ENCODE measurements around the gene PPARG.

The PPARG gene

DNA sequence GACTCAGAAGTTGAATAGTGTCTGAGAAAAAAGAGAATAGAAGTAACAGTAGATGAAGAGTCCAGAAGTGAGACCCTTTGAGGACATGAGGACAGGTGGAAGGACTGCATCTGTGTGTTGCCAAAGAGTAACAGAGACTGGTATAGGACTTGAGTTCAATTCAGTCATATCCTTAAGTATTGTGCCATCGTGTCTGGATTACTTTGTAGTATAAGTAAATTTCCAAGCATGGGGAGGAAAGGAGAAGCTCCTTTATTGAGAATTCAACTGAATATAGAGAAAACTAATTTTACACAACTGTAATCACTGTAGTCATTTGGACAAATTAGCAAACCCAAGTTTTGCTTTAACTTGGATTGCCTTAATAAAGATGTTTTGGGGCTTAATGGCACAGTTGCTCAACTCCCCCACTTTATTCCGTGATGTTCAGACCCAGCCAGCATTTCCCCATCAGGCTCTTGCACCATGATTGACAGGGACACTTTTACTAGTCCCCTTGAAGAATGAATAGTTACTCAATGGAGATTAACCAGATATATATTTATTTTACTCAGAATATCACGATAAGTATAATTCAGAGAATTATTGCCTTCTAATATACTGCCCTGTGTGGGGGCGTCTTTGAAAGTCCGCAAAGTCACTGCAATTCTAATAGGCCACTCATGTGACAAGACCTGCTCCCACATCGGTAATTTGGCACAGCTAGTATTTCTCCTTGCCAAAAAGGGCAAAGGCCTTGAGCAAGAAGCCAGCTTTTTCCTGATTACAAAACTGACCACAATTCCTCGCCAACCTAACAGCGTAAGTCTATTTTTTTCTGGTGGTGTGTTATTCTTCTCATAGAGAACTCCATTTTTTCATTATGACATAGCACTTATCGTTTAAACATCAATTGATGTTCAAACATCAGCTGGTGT, 61.3 kb downstream of the PPARG start:
- H3K4me1 ChIP-seq (ENCODE audit: control insufficient read depth in 5 of 5, insufficient read depth in 5 of 5, low read length in 5 of 5), result peaks cover 14 to 68% (median 61%) of the 10 kb centered on the region in 5 donors
- H3K9me3 ChIP-seq (ENCODE audit: control insufficient read depth in 5 of 5, low read length in 5 of 5), result no peaks in the 10 kb centered on the region
- peak overlapping the region; percentile 94 for H3K27ac ChIP-seq (ENCODE audit: low read depth, low read length)
- no peaks in the 10 kb centered on the region for H3K27me3 ChIP-seq (ENCODE audit: control insufficient read depth in 5 of 5, insufficient read depth in 4 of 5, low read length in 5 of 5)
- peak overlapping the region in 1 of 5 donors; percentile 81 for H3K4me3 ChIP-seq (ENCODE audit: low read depth in 1 of 5, low read length in 5 of 5)
- peaks cover 0 to 7% (median 5%) of the 10 kb centered on the region in 5 donors for H3K36me3 ChIP-seq (ENCODE audit: control insufficient read depth in 5 of 5, insufficient read depth in 5 of 5, low read length in 5 of 5)
- H3K9ac ChIP-seq (ENCODE audit: low read length in 5 of 5), result peak overlapping the region in 4 of 5 donors; percentile 14 to 75 (median 32)

DNA sequence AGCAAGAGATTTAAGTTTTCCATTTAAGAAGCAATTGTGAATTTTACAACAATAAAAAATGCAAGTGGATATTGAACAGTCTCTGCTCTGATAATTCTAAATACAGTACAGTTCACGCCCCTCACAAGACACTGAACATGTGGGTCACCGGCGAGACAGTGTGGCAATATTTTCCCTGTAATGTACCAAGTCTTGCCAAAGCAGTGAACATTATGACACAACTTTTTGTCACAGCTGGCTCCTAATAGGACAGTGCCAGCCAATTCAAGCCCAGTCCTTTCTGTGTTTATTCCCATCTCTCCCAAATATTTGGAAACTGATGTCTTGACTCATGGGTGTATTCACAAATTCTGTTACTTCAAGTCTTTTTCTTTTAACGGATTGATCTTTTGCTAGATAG, 62.3 kb downstream of the PPARG start:
- peaks cover 14 to 78% (median 68%) of the 10 kb centered on the region in 5 donors for H3K4me1 ChIP-seq (ENCODE audit: control insufficient read depth in 5 of 5, insufficient read depth in 5 of 5, low read length in 5 of 5)
- H3K27ac ChIP-seq (ENCODE audit: low read depth, low read length), result peak overlapping the region; percentile 94
- H3K27me3 ChIP-seq (ENCODE audit: control insufficient read depth in 5 of 5, insufficient read depth in 4 of 5, low read length in 5 of 5), result no peaks in the 10 kb centered on the region
- peak overlapping the region; percentile 32 to 91 (median 60) for H3K9ac ChIP-seq (ENCODE audit: low read length in 5 of 5)
- peak overlapping the region; percentile 57 to 81 (median 69) for H3K4me3 ChIP-seq (ENCODE audit: low read depth in 1 of 5, low read length in 5 of 5)
- H3K36me3 ChIP-seq (ENCODE audit: control insufficient read depth in 5 of 5, insufficient read depth in 5 of 5, low read length in 5 of 5), result peaks cover 0 to 3% (median 0%) of the 10 kb centered on the region in 5 donors
- no peaks in the 10 kb centered on the region for H3K9me3 ChIP-seq (ENCODE audit: control insufficient read depth in 5 of 5, low read length in 5 of 5)

DNA sequence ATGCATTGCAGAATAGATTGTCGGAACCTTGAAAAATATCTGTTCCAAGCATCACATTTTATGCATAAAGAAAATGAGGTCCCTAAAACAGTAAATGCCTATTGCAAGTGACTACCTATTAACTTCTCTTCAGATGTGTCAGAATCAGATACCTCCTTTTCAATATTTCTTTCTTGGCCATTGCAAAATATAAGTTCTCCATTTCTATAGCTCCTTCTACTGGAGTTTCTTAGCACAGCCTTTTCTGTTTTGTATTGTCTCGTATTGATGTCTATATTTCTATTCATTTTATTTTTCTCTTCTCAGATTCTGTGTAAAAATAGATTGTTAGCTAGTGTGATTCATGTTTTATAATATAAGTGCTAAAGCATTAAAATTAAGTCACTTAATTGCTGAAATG, 63.4 kb downstream of the PPARG start:
- Histone ChIP-seq H3K36me3 (ENCODE audit: control insufficient read depth in 5 of 5, insufficient read depth in 5 of 5, low read length in 5 of 5) (peaks cover 0 to 4% (median 3%) of the 10 kb centered on the region in 5 donors), H3K27me3 (ENCODE audit: control insufficient read depth in 5 of 5, insufficient read depth in 4 of 5, low read length in 5 of 5) (no peaks in the 10 kb centered on the region), H3K4me1 (ENCODE audit: control insufficient read depth in 5 of 5, insufficient read depth in 5 of 5, low read length in 5 of 5) (peaks cover 14 to 89% (median 78%) of the 10 kb centered on the region in 5 donors), H3K4me3 (ENCODE audit: low read depth in 1 of 5, low read length in 5 of 5) (peak overlapping the region; percentile 57 to 81 (median 69)), H3K9me3 (ENCODE audit: control insufficient read depth in 5 of 5, low read length in 5 of 5) (no peaks in the 10 kb centered on the region), H3K9ac (ENCODE audit: low read length in 5 of 5) (peak overlapping the region; percentile 32 to 91 (median 59)), H3K27ac (ENCODE audit: low read depth, low read length) (peak overlapping the region; percentile 94)

DNA sequence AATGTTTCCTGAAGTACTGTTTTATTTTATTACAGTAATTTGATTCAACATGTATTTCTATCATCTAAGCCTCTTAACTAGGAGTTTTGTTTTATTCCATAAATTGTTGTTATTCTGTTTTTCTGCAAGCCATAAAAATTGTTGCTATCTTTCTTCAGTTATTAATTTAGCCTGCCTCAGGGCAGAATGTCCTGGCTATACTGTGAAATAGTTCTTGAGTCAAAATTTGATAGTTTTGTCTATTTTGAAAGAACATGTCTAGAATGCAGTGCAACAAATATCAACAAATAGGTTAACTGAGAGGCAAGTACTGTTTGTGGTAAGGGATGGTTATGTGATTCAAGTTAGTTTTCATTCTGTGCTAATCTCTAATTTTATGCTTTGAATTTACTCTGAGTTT, 63.9 kb downstream of the PPARG start:
- Histone ChIP-seq H3K27ac (ENCODE audit: low read depth, low read length) (peak overlapping the region; percentile 94), H3K9me3 (ENCODE audit: control insufficient read depth in 5 of 5, low read length in 5 of 5) (no peaks in the 10 kb centered on the region), H3K36me3 (ENCODE audit: control insufficient read depth in 5 of 5, insufficient read depth in 5 of 5, low read length in 5 of 5) (peaks cover 0 to 4% (median 3%) of the 10 kb centered on the region in 5 donors), H3K27me3 (ENCODE audit: control insufficient read depth in 5 of 5, insufficient read depth in 4 of 5, low read length in 5 of 5) (no peaks in the 10 kb centered on the region), H3K9ac (ENCODE audit: low read length in 5 of 5) (peak overlapping the region in 4 of 5 donors; percentile 10 to 91 (median 44)), H3K4me3 (ENCODE audit: low read depth in 1 of 5, low read length in 5 of 5) (peak overlapping the region; percentile 57 to 81 (median 69)), H3K4me1 (ENCODE audit: control insufficient read depth in 5 of 5, insufficient read depth in 5 of 5, low read length in 5 of 5) (peaks cover 14 to 89% (median 78%) of the 10 kb centered on the region in 5 donors)

DNA sequence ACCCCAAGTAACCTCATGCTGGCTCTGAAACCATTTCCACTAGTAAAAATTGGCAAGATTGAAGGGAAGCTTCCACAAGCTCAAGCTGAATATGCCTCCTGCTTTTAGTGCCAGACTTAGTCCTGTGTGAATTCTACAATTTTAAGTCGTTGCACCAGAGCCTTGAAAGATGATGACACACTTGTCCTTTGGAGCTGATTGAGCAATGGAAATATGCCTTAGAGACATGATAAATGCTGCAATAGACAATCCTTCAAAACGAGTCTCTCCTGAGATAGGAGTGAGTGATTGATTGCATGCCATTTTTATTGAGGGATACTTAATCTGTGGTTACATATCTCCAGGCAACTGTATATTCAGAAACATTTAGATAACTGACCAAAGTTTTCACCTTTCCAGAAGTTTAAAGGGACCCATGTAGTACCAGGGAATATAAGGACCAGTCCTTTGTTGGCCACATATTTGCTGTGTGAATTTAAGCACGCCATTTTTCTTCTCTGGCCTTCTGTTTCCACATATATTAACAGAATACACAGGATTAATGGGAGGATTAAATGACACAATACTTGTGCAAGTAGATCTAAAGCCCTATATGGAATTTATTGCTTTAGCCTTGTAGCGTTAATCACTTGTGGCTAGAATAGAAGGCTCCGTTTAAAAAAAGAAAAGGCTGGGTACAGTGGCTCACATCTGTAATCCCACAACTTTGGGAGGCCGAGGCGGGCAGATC, 65.1 kb downstream of the PPARG start:
- H3K9me3 ChIP-seq (ENCODE audit: control insufficient read depth in 5 of 5, low read length in 5 of 5), result no peaks in the 10 kb centered on the region
- peaks cover 14 to 90% (median 81%) of the 10 kb centered on the region in 5 donors for H3K4me1 ChIP-seq (ENCODE audit: control insufficient read depth in 5 of 5, insufficient read depth in 5 of 5, low read length in 5 of 5)
- peaks cover 0 to 4% (median 3%) of the 10 kb centered on the region in 5 donors for H3K36me3 ChIP-seq (ENCODE audit: control insufficient read depth in 5 of 5, insufficient read depth in 5 of 5, low read length in 5 of 5)
- peak overlapping the region; percentile 57 to 81 (median 69) for H3K4me3 ChIP-seq (ENCODE audit: low read depth in 1 of 5, low read length in 5 of 5)
- peak overlapping the region in 3 of 5 donors; percentile 1 to 91 (median 22) for H3K9ac ChIP-seq (ENCODE audit: low read length in 5 of 5)
- no peaks in the 10 kb centered on the region for H3K27me3 ChIP-seq (ENCODE audit: control insufficient read depth in 5 of 5, insufficient read depth in 4 of 5, low read length in 5 of 5)
- peak overlapping the region; percentile 94 for H3K27ac ChIP-seq (ENCODE audit: low read depth, low read length)

DNA sequence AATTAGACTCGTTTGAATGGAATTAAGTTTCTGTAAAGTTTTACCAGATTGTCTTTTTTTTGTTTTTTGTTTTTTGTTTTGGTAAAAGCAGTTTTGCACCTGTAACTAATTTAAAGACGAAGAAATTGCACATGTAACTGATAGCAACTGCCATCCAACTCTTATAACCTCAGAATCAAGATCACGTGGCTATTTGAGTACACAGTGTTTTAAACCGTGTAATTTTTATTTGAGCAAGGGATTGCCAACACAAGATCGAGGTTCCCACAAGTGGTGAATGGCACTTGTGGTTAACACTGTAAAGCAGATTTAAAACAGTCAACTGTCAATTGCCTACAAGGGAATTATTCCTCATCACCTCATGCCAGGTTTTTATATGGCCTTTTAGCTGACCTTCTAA, 67.3 kb downstream of the PPARG start:
- H3K9me3 ChIP-seq (ENCODE audit: control insufficient read depth in 5 of 5, low read length in 5 of 5), result no peaks in the 10 kb centered on the region
- peaks cover 0 to 7% (median 3%) of the 10 kb centered on the region in 5 donors for H3K36me3 ChIP-seq (ENCODE audit: control insufficient read depth in 5 of 5, insufficient read depth in 5 of 5, low read length in 5 of 5)
- peak overlapping the region; percentile 94 for H3K27ac ChIP-seq (ENCODE audit: low read depth, low read length)
- no peaks in the 10 kb centered on the region for H3K27me3 ChIP-seq (ENCODE audit: control insufficient read depth in 5 of 5, insufficient read depth in 4 of 5, low read length in 5 of 5)
- peaks cover 11 to 81% (median 61%) of the 10 kb centered on the region in 5 donors for H3K4me1 ChIP-seq (ENCODE audit: control insufficient read depth in 5 of 5, insufficient read depth in 5 of 5, low read length in 5 of 5)
- H3K9ac ChIP-seq (ENCODE audit: low read length in 5 of 5), result peak overlapping the region in 2 of 5 donors; percentile 19 to 53
- H3K4me3 ChIP-seq (ENCODE audit: low read depth in 1 of 5, low read length in 5 of 5), result no peak overlapping the region

DNA sequence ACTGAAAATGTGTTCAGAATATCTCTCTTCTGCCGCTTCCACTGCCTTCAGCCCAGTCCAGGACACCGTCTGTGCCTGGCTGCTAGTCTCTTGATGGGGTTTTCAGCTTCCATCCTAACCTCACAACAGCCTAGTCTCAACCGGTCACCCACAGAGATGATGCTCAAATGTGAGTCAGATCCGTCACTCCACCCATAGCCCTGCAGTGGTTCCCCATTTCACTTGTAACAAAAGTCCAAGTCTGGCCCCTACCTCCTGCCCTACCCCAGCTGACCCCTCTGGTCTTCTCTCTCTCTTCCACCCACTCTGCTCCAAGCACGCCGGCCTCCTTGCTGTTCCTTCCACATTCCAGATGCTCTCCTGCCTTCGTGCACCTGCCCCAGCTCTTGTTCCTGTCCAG, 68.1 kb downstream of the PPARG start:
- Histone ChIP-seq H3K9me3 (ENCODE audit: control insufficient read depth in 5 of 5, low read length in 5 of 5) (no peaks in the 10 kb centered on the region), H3K9ac (ENCODE audit: low read length in 5 of 5) (peak overlapping the region in 2 of 5 donors; percentile 23 to 53), H3K4me1 (ENCODE audit: control insufficient read depth in 5 of 5, insufficient read depth in 5 of 5, low read length in 5 of 5) (peaks cover 7 to 77% (median 53%) of the 10 kb centered on the region in 5 donors), H3K36me3 (ENCODE audit: control insufficient read depth in 5 of 5, insufficient read depth in 5 of 5, low read length in 5 of 5) (peaks cover 0 to 7% (median 3%) of the 10 kb centered on the region in 5 donors), H3K27me3 (ENCODE audit: control insufficient read depth in 5 of 5, insufficient read depth in 4 of 5, low read length in 5 of 5) (no peaks in the 10 kb centered on the region), H3K4me3 (ENCODE audit: low read depth in 1 of 5, low read length in 5 of 5) (no peak overlapping the region), H3K27ac (ENCODE audit: low read depth, low read length) (peak overlapping the region; percentile 94)

DNA sequence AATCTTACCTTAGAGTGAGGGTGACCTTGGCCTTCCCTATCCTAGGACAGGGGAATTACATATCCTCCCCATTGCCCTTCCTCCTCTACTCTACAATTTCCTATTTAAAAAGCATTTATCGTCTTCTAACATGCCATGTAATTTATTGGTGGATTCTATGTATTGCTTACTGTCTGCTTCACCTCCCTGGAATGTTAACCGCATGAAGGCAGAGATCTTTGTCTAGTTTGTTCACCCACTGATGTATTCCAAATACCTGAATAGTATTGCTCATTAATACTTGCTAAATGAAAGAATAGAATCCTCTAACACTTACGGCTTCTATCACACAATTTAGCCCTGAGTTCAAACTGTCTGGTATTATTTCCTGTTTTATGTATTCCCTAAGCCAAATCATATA, 68.6 kb downstream of the PPARG start:
- Histone ChIP-seq H3K4me3 (ENCODE audit: low read depth in 1 of 5, low read length in 5 of 5) (no peak overlapping the region), H3K27ac (ENCODE audit: low read depth, low read length) (peak overlapping the region; percentile 94), H3K9me3 (ENCODE audit: control insufficient read depth in 5 of 5, low read length in 5 of 5) (no peaks in the 10 kb centered on the region), H3K36me3 (ENCODE audit: control insufficient read depth in 5 of 5, insufficient read depth in 5 of 5, low read length in 5 of 5) (peaks cover 0 to 7% (median 3%) of the 10 kb centered on the region in 5 donors), H3K4me1 (ENCODE audit: control insufficient read depth in 5 of 5, insufficient read depth in 5 of 5, low read length in 5 of 5) (peaks cover 6 to 72% (median 51%) of the 10 kb centered on the region in 5 donors), H3K27me3 (ENCODE audit: control insufficient read depth in 5 of 5, insufficient read depth in 4 of 5, low read length in 5 of 5) (no peaks in the 10 kb centered on the region), H3K9ac (ENCODE audit: low read length in 5 of 5) (no peak overlapping the region)

DNA sequence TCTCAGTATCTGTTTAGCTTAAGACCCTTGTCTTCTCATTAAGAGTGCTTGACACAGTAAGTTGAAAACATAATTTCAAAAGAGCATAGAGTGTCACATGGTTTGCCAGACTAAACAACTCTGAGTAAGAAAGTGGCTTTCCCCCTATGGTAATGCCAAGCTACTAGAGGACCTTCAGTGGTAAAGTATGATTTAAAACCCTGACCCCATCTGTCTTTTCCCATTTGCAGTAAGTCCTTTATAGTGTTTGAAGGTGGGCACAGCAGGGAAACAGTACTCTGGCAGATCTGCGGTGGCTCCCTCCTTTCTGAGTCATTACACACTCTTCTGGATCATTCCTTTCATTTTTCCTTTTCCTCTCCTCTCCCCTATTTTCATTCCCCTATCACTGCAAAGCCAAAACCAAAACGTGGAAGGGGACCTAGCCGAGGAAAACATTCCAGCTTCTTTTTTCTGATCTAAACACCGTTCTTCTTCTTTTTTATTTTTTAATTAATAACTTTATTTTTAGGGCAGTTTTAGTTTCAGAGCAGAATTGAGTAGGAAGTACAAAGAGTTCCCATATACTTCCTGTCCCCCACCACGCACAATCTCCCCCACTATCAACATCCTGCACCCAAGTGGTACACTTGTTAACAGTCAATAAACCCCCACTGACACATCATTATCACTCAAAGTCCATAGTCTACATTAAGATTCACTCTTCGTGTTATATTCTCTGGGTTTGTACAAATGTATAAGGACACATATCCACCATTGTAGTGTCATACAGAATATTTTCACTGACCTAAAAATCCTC, 74.7 kb downstream of the PPARG start:
- H3K4me1 ChIP-seq (ENCODE audit: control insufficient read depth in 5 of 5, insufficient read depth in 5 of 5, low read length in 5 of 5), result peaks cover 0 to 44% (median 29%) of the 10 kb centered on the region in 5 donors
- peak overlapping the region; percentile 77 for H3K27ac ChIP-seq (ENCODE audit: low read depth, low read length)
- peaks cover 0 to 12% (median 0%) of the 10 kb centered on the region in 5 donors for H3K36me3 ChIP-seq (ENCODE audit: control insufficient read depth in 5 of 5, insufficient read depth in 5 of 5, low read length in 5 of 5)
- peaks cover 0 to 3% (median 0%) of the 10 kb centered on the region in 5 donors for H3K9me3 ChIP-seq (ENCODE audit: control insufficient read depth in 5 of 5, low read length in 5 of 5)
- no peak overlapping the region for H3K9ac ChIP-seq (ENCODE audit: low read length in 5 of 5)
- H3K4me3 ChIP-seq (ENCODE audit: low read depth in 1 of 5, low read length in 5 of 5), result peak overlapping the region in 1 of 5 donors; percentile 3
- no peaks in the 10 kb centered on the region for H3K27me3 ChIP-seq (ENCODE audit: control insufficient read depth in 5 of 5, insufficient read depth in 4 of 5, low read length in 5 of 5)
